Measurements from ENCODE around the gene AGFG2.

- TF ChIP-seq CTCF (conservative IDR thresholded peaks at IDR 0.05; ENCODE audit: low read length), result no peak
- TF ChIP-seq EZH2phosphoT487 (IDR thresholded peaks at IDR 0.05; ENCODE audit: borderline replicate concordance), result no peak
These were observed 6.0 kb downstream of the AGFG2 start for GRCh38 chr7:100544967-100545359.
